ENCODE results near the gene RBX1.
"Not testable (repeated sequence)": the region's sequence is repeated elsewhere in the genome, so short reads cannot be mapped to it uniquely, and the experiment has no call there.

RBX1 gene

DNA sequence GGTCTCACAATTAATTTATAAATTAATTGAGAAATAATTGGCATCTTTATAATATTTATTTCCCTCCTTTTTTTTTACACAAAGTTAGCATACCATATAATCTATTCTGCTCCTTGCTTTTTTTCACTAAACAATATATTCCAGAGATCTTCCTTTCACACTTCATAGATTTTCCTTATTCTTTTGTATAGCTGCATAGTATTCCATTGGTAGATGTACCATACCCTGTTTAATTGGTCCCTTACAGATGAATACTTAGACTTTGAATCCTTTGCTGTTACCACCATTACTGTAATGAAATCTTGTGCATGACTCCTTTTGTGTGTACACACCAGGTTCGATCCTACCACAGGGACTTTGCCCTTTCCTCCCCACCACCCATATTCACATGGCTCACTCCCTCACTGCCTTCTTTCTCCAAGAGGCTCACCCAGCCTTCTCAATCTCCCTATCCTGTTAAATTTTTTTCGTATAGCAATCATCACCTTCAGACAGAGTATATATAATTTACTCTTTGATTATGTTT, 48.9 kb downstream of the RBX1 start:
- TF ChIP-seq, protein P1, sequence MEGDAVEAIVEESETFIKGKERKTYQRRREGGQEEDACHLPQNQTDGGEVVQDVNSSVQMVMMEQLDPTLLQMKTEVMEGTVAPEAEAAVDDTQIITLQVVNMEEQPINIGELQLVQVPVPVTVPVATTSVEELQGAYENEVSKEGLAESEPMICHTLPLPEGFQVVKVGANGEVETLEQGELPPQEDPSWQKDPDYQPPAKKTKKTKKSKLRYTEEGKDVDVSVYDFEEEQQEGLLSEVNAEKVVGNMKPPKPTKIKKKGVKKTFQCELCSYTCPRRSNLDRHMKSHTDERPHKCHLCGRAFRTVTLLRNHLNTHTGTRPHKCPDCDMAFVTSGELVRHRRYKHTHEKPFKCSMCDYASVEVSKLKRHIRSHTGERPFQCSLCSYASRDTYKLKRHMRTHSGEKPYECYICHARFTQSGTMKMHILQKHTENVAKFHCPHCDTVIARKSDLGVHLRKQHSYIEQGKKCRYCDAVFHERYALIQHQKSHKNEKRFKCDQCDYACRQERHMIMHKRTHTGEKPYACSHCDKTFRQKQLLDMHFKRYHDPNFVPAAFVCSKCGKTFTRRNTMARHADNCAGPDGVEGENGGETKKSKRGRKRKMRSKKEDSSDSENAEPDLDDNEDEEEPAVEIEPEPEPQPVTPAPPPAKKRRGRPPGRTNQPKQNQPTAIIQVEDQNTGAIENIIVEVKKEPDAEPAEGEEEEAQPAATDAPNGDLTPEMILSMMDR (IDR thresholded peaks at IDR 0.05; ENCODE audit: extremely low read depth, insufficient read depth, missing control alignments), result no peak
- in situ Hi-C loops (cut with MboI; ENCODE audit: low pct_unique_long_range_greater_than_20kb, low sequenced_read_pairs, unreplicated experiment), result no loop called here
- no peak for DNase-seq (ENCODE audit: low spot score)

DNA sequence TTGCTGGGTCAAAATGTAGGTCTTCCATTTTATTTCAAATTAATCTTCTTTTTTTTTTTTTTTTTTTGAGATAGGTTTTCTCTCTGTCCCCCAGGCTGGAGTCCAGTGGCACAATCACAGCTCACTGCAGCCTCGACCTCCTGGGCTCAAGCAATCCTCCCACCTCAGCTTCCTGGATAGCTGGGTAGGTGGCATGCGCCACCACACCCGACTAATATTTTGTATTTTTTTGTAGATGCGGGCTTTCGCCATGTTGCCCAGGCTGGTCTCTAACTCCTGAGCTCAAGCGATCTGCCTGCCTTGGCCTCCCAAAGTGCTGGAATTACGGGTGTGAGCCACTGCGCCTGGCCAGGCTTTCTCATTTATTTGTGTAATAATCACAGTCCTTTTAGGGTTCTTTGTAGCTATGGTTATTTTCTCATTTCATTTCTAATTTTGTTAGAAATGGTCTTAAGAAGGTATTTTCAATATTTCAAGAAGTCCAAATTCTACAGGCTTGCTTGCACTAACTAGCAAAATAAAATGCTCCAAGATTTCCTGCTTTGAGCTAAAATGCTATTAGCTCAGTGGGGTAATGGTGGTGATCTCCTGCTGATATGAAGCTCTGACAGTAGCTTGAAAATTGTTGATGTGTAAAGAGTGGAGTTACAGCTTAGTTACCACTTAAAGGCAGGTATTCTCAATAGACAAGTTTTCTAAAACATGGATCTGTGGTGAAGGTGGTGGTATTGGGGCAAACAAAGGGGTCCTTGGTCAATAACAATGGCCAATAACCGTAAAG, 50.0 kb downstream of the RBX1 start:
- no peak for DNase-seq (ENCODE audit: low spot score)
- TF ChIP-seq, protein P1 (IDR thresholded peaks at IDR 0.05; ENCODE audit: extremely low read depth, insufficient read depth, missing control alignments), result no peak
- in situ Hi-C loops (cut with MboI; ENCODE audit: low pct_unique_long_range_greater_than_20kb, low sequenced_read_pairs, unreplicated experiment), result no loop called here

DNA sequence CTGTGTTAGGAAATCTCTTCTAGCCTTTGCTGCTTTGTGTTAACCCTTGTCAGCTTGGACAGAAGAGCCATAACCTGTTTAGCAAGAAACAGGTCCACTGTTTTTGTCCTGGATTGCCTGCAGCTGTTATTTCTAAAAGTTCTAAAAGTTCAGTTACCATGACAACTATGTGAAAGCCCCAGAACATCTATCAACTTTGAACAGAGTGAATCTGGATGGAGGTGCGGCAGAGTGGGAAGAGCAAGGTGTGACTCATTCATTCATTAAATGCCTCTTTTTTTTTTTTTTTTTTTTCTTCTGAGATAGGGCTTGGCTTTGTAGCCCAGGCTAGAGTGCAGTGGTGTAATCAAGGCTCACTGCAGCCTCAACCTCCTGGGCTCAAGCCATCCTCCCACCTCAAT, 50.5 kb downstream of the RBX1 start:
- in situ Hi-C loops (cut with MboI; ENCODE audit: low pct_unique_long_range_greater_than_20kb, low sequenced_read_pairs, unreplicated experiment), result no loop called here
- TF ChIP-seq, protein P1 (IDR thresholded peaks at IDR 0.05; ENCODE audit: extremely low read depth, insufficient read depth, missing control alignments), result no peak
- DNase-seq (ENCODE audit: low spot score), result no peak

DNA sequence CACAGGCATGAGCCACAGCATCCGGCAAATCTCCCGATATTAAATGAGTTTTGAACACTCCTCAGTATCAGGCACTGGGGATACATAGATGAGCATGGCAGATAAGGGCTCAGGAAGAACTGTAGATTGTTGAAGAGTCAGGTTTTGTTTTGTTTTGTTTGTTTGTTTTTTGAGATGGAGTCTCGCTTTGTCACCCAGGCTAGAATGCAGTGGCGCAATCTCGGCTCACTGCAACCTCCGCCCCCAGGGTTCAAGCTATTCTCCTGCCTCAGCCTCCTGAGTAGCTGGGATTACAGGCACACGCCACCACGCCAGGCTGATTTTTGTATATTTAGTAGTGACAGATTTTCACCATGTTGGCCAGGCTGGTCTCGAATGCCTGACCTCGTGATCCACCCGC, 51.2 kb downstream of the RBX1 start:
- in situ Hi-C loops (cut with MboI; ENCODE audit: low pct_unique_long_range_greater_than_20kb, low sequenced_read_pairs, unreplicated experiment); DNase-seq (ENCODE audit: low spot score): not testable (repeated sequence)

DNA sequence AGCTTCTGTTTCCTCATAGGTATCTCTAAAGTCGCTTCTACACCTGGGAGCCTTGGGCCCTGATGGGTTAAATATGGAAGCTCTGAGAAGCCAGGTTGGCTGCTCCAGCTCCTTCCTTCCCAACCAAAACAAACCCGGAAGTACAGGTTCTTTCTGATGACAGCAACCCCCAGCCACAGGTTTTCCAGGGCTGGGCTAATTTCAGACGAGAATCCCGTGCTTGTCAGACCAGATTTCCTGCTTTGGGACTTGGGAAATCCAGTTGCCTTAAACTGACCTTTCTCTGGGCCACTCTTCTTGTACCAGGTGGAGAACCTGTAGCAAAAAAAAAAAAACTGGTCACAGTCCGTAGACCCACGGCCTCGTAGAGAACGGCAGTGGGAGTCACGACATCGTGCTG, 51.9 kb downstream of the RBX1 start:
- DNase-seq (ENCODE audit: low spot score), result no peak
- in situ Hi-C loops (cut with MboI; ENCODE audit: low pct_unique_long_range_greater_than_20kb, low sequenced_read_pairs, unreplicated experiment), result no loop called here
- TF ChIP-seq, protein P1 (IDR thresholded peaks at IDR 0.05; ENCODE audit: extremely low read depth, insufficient read depth, missing control alignments), result no peak

DNA sequence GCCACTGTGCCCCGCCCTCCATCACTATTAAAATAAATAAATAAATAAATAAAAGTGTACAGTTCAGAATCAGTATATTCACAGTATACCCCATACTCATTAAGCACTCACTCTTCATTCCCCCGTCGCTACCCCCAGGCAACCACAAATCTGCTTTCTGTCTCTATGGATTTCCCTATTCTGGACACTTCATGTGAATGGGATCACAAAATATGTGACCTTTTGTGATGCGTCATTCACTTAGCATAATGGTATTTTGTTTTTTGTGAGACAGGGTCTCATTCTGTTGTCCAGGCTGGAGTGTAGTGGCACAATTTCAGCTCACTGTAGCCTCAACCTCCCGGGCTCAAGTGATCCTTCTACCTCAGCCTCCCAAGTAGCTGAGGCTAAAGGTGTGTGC, 52.8 kb downstream of the RBX1 start:
- TF ChIP-seq, protein P1 (IDR thresholded peaks at IDR 0.05; ENCODE audit: extremely low read depth, insufficient read depth, missing control alignments), result no peak
- in situ Hi-C loops (cut with MboI; ENCODE audit: low pct_unique_long_range_greater_than_20kb, low sequenced_read_pairs, unreplicated experiment), result no loop called here
- no peak for DNase-seq (ENCODE audit: low spot score)

DNA sequence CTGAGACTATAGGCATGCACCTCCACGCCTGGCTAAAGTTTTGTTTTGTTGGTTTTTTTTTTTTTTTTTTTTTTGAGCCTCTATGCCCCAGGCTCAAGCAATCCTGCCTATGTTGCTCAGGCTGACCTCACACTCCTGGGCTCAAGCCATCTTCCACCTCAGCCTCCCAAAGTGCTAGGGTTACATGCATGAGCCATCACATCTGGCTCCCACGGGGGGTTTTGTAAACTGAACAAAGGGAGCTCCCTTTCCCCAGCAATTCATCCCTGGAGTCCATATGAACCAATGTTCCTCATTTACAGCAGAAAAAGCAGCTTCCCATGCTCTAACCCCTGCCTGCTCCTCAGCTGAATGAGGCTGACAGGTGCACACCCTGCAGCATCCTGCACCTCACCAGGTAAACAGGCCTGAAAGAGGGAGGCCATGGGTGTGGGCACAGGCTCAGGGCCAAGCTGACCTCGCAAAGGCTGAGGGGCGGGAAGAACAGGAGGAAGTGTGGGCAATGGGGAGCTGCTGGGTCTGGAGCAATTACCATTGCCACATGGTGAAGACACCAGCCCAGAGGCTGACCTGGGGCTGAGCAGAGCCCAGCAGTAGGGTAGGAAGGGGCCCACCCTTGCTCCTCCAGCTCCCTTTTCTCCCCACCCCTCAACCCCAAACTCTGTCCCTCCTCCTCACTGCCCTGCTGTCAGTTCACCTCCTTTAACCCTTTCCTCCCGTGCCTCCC, 58.2 kb downstream of the RBX1 start:
- TF ChIP-seq, protein P1 (IDR thresholded peaks at IDR 0.05; ENCODE audit: extremely low read depth, insufficient read depth, missing control alignments), result no peak
- no peak for DNase-seq (ENCODE audit: low spot score)
- in situ Hi-C loops (cut with MboI; ENCODE audit: low pct_unique_long_range_greater_than_20kb, low sequenced_read_pairs, unreplicated experiment), result no loop called here

All from GM13977 (cell line).